Measurements from ENCODE around the gene RNF4. TPM values are rescaled to one million over a fixed set of nuclear protein-coding genes. Genes with fewer than 3 reads are reported as not detected.

The RNF4 gene
- total RNA-seq, 4 donors from 2014 or later: 10.8 to 57.9 (median 33.9) TPM

GRCh38 chr4:2469192-2469984 lies 482 bp downstream of the RNF4 start:
- H3K27ac ChIP-seq: peak overlapping the region; percentile 68 to 80
- DNase-seq: peak in 1 of 2 donors; percentile 29
- intact Hi-C loops (cut with DNase I; ENCODE audit: low total_unique reads): loop anchor here (10.0 kb wide), 1 partner anchor 245 kb away; no protein-coding TSS in a partner anchor
- H3K36me3 ChIP-seq: no peaks in the 10 kb centered on the region
- TF ChIP-seq POLR2A (IDR thresholded peaks at IDR 0.05): no peak
- no peak for TF ChIP-seq CTCF (IDR thresholded peaks at IDR 0.05)
- peak overlapping the region; percentile 60 to 99 for H3K4me3 ChIP-seq
- H3K9me3 ChIP-seq: no peaks in the 10 kb centered on the region
- no peaks in the 10 kb centered on the region for H3K27me3 ChIP-seq
- peaks cover 0 to 8% of the 10 kb centered on the region in 2 donors for H3K4me1 ChIP-seq

- H3K27ac ChIP-seq: peak overlapping the region in 1 of 2 donors; percentile 80
- TF ChIP-seq POLR2A (IDR thresholded peaks at IDR 0.05): no peak
- TF ChIP-seq CTCF (IDR thresholded peaks at IDR 0.05): no peak
- intact Hi-C loops (cut with DNase I; ENCODE audit: low total_unique reads): no loop called here
- no peak for DNase-seq
- H3K9me3 ChIP-seq: no peaks in the 10 kb centered on the region
- H3K4me1 ChIP-seq: peaks cover 0 to 8% of the 10 kb centered on the region in 2 donors
- no peaks in the 10 kb centered on the region for H3K36me3 ChIP-seq
- H3K4me3 ChIP-seq: no peak overlapping the region
- no peaks in the 10 kb centered on the region for H3K27me3 ChIP-seq
These were observed 1.9 kb downstream of the RNF4 start for GRCh38 chr4:2470791-2471190.

GRCh38 chr4:2472187-2472586 lies 3.3 kb downstream of the RNF4 start:
- no peak for DNase-seq
- Histone ChIP-seq H3K4me3 (no peak overlapping the region), H3K4me1 (peaks cover 0 to 8% of the 10 kb centered on the region in 2 donors), H3K27me3 (no peaks in the 10 kb centered on the region), H3K36me3 (no peaks in the 10 kb centered on the region), H3K27ac (no peak overlapping the region), H3K9me3 (no peaks in the 10 kb centered on the region)
- TF ChIP-seq POLR2A (IDR thresholded peaks at IDR 0.05) (no peak), CTCF (IDR thresholded peaks at IDR 0.05) (no peak)
- intact Hi-C loops (cut with DNase I; ENCODE audit: low total_unique reads): no loop called here

- Histone ChIP-seq H3K27me3 (no peaks in the 10 kb centered on the region), H3K4me1 (peaks cover 0 to 17% of the 10 kb centered on the region in 2 donors), H3K9me3 (no peaks in the 10 kb centered on the region)
These were observed 9.3 kb downstream of the RNF4 start for GRCh38 chr4:2478229-2478628.

More at GRCh38 chr4:2478229-2478628, 9.3 kb downstream of the RNF4 start:
- intact Hi-C loops (cut with DNase I; ENCODE audit: low total_unique reads): no loop called here
- H3K27ac ChIP-seq: no peak overlapping the region
- H3K36me3 ChIP-seq: no peaks in the 10 kb centered on the region
- H3K4me3 ChIP-seq: no peak overlapping the region
- TF ChIP-seq CTCF (IDR thresholded peaks at IDR 0.05) (no peak), POLR2A (IDR thresholded peaks at IDR 0.05) (no peak)
- DNase-seq: no peak

Measured in uterus (tissue), 4 donors.